GM12865 (cell line): ENCODE measurements around the gene HERC2.

ENCODE experiments used
- DNase-seq: peaks from one replicate; pipeline ENCODE4 v3.0.0; 2010; ENCODE audit warnings: low read depth
- H3K4me3 ChIP-seq: 2 replicates; pipeline ENCODE4 v1.5.1; 2011; ENCODE audit warnings: mild to moderate bottlenecking, low read depth, low read length, control low read depth
- CTCF ChIP-seq: IDR thresholded peaks from 2 replicates; pipeline ENCODE4 v1.5.1; 2011; ENCODE audit warnings: low read length, control low read depth, low read depth, inconsistent platforms; ENCODE audit not compliant: insufficient read depth; ENCODE audit errors: missing control alignments

Gene HERC2

DNA sequence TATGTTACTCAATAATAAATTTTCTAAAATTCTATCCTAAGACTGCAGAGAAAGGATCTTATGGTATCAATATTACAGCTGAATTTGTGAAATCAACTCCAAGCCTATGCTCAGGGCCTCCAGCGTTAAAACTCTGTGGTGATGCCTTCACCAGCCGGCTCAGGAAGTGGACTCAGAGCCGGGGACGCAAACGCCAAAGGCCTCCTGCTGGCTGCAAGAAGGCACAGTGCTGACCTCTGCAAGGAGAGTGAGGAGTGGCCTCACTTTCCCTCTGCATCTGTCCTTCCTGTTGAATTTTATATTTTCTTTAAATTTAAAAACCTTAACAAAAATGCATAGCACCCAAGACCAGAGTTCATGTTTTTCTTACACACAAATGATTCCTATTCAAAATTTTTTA lies 48.5 kb downstream of the HERC2 start:
- no peak for TF ChIP-seq CTCF
- no peak for DNase-seq
- H3K4me3 ChIP-seq, result no peak overlapping the region

DNA sequence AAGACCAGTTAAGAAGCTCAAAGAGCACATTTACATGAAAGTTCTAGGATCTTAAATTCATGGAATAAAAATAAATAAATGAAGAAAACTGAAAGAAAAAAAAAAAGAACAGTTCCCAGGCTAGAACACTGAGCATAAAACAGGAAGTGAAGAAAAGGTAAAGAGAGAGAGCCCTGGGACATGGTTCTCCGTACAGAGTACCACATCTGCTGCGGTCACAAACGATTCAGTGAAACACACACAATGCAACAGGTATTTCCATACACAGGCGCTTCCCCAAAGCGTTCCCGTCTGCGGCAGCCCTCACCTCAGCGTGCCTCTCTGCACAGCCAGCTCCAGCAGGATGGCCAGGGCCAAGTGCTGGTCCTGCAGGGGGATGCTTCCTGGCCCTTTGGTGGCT lies 49.4 kb downstream of the HERC2 start:
- DNase-seq, result no peak
- H3K4me3 ChIP-seq, result no peak overlapping the region
- no peak for TF ChIP-seq CTCF

- no peak for TF ChIP-seq CTCF
- DNase-seq, result no peak
- H3K4me3 ChIP-seq, result no peak overlapping the region
These were observed 50.2 kb downstream of the HERC2 start for GRCh38 chr15:28271697-28272260.

- no peak for DNase-seq
- no peak overlapping the region for H3K4me3 ChIP-seq
- no peak for TF ChIP-seq CTCF
These were observed 52.9 kb downstream of the HERC2 start for GRCh38 chr15:28269097-28269496.

DNA sequence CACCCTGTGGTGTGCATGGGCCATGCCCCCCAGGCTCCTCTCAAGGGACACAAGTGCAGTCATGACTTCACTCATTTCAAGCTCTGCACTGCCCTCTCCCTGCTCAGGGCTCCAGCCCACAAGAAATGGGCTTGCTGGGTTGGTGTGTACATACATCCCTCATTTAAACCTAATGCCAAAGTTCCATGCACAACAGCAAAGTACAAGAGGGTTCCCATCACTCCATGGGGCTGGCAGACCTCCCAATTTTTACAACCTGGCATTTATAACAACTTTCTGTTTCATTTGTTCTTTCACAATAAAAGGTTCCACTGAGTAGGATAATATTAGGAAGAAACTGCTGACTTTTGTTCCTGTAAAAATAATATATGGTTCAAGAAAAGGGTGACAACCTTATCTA lies 54.3 kb downstream of the HERC2 start:
- no peak for TF ChIP-seq CTCF
- DNase-seq, result no peak
- H3K4me3 ChIP-seq, result no peak overlapping the region

DNA sequence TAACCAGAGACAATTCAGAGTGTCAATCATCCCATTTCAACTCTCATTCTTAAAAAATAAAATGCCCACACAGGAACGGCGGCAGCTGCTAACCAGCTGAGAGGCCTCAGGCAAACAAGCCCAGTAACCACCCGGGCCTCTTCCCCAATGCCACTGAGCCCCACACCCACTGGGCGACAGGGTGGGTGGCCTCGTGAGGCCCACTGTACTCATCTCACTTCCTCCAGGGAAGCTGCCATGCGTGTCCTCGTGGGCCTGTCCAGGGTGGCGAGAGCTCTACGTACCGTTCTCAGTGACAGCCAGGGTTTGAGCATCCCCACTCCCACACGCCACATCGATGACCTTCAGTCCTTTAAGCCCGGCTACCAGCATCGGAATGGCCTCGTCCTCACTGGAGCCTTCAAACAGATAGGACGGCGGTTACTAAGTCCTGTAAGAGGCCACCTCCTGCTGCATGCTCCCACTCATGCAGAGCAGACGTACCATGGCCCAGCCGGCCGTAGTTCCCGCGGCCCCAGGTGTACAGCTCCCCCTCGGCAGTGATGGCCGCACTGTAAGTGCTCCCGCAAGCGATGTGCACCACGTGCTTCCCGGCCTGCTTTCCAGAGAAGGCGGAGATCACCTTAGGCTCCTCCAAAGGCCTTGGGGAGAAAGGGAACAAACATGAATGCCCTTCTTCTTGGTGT lies 56.5 kb downstream of the HERC2 start:
- no peak for TF ChIP-seq CTCF
- H3K4me3 ChIP-seq, result no peak overlapping the region
- no peak for DNase-seq

- no peak overlapping the region for H3K4me3 ChIP-seq
- no peak for TF ChIP-seq CTCF
- DNase-seq, result no peak
These were observed 57.8 kb downstream of the HERC2 start for GRCh38 chr15:28264166-28264565.
